Bronchial epithelial cell (primary cell): ENCODE measurements around the gene SEL1L3. TPM values are rescaled to one million over a fixed set of nuclear protein-coding genes. Genes with fewer than 3 reads are reported as not detected.
A peak's percentile ranks its signal among the peaks of the same experiment; 100 is the strongest.

Experiments used
- DNase-seq: peaks from one replicate; pipeline ENCODE4 v3.0.0-alpha.2; 2010; ENCODE audit warnings: low read depth
- FAIRE-seq: peaks from 2 replicates; lab custom pipeline; 2011; peaks lifted over from hg19 to GRCh38; lab: Jason Lieb, UNC
- H3K27me3 ChIP-seq: 2 replicates; pipeline ENCODE4 v1.5.1; 2011; ENCODE audit warnings: low read length; ENCODE audit not compliant: control insufficient read depth, insufficient read depth
- H3K36me3 ChIP-seq: 2 replicates; pipeline ENCODE4 v1.5.1; 2011; ENCODE audit warnings: low read length; ENCODE audit not compliant: control insufficient read depth, insufficient read depth
- H3K4me3 ChIP-seq: 2 replicates; pipeline ENCODE4 v1.5.1; 2011; ENCODE audit warnings: mild to moderate bottlenecking, low read depth, low read length, control low read depth
- CTCF ChIP-seq: IDR thresholded peaks from 2 replicates; pipeline ENCODE4 v1.5.1; 2011; ENCODE audit warnings: mild to moderate bottlenecking, moderate library complexity, low read length, control low read depth, inconsistent platforms; ENCODE audit not compliant: insufficient read depth, severe bottlenecking
- total RNA-seq: library from RNA; depleted of rRNA; stranded (reverse); fragments of >200 nt; gene quantifications from 2 replicates; pipeline ENCODE4 v1.2.1, GENCODE V29; 2014

Gene SEL1L3
- total RNA-seq, 1 donor from 2014 or later: 117 TPM

- Histone ChIP-seq H3K27me3 (no peaks in the 10 kb centered on the region), H3K36me3 (peaks cover 10% of the 10 kb centered on the region), H3K4me3 (no peak overlapping the region)
- no peak for TF ChIP-seq CTCF
- FAIRE-seq (no peak), DNase-seq (peak; percentile 87)
Observed at GRCh38 chr4:25817059-25817681, 45.6 kb downstream of the SEL1L3 start.

GRCh38 chr4:25816591-25817058 is 46.2 kb downstream of the SEL1L3 start:
- FAIRE-seq (no peak), DNase-seq (no peak)
- TF ChIP-seq CTCF: no peak
- Histone ChIP-seq H3K27me3 (no peaks in the 10 kb centered on the region), H3K36me3 (peaks cover 9% of the 10 kb centered on the region), H3K4me3 (no peak overlapping the region)

- peaks cover 7% of the 10 kb centered on the region for H3K36me3 ChIP-seq
- no peak for TF ChIP-seq CTCF
- H3K27me3 ChIP-seq: no peaks in the 10 kb centered on the region
- no peak overlapping the region for H3K4me3 ChIP-seq
- no peak for FAIRE-seq
- no peak for DNase-seq
Observed at GRCh38 chr4:25815586-25815985, 47.2 kb downstream of the SEL1L3 start.

- TF ChIP-seq CTCF: no peak
- H3K27me3 ChIP-seq: no peaks in the 10 kb centered on the region
- DNase-seq (peak; percentile 93), FAIRE-seq (peak; percentile 7)
- H3K36me3 ChIP-seq: peaks cover 7% of the 10 kb centered on the region
- H3K4me3 ChIP-seq: no peak overlapping the region
Observed at GRCh38 chr4:25814301-25815136, 48.3 kb downstream of the SEL1L3 start.

GRCh38 chr4:25813448-25814106 is 49.2 kb downstream of the SEL1L3 start:
- FAIRE-seq (no peak), DNase-seq (peak; percentile 58)
- no peak for TF ChIP-seq CTCF
- Histone ChIP-seq H3K4me3 (no peak overlapping the region), H3K36me3 (peaks cover 5% of the 10 kb centered on the region), H3K27me3 (no peaks in the 10 kb centered on the region)
